PC-3 (cell line): ENCODE results near the gene KRT1. TPM values are rescaled to one million over a fixed set of nuclear protein-coding genes. Genes with fewer than 3 reads are reported as not detected.

Source experiments
- ATAC-seq: fragments of 200-7000 bp; cut with Tn5 transposase; 2 replicates; pipeline ENCODE4 v1.9.1; 2020; ENCODE audit warnings: mild to moderate bottlenecking, moderate library complexity
- BruUV-seq: library from RNA; stranded (reverse); fragments of 400-500 nt; replicated peaks from 2 replicates; lab custom pipeline; 2021; lab: Mats Ljungman, UMichigan
- CTCF ChIA-PET: fragments of 300-600 bp; sonication (Branson Sonifier 250); formaldehyde crosslinking; loops from one replicate; lab custom pipeline; 2022; ENCODE audit warnings: antibody characterized with exemption; lab: Charles Lee
- POLR2A ChIA-PET: fragments of 300-600 bp; sonication (Branson Sonifier 250); formaldehyde crosslinking; loops from one replicate; lab custom pipeline; 2022; ENCODE audit warnings: antibody characterized with exemption; ENCODE audit not compliant: unreplicated experiment; lab: Charles Lee
- DNase-seq: peaks from one replicate; pipeline ENCODE4 v3.0.0-alpha.2; 2015
- H2AFZ ChIP-seq: fragments of 300-600 bp; sonication (generic); 2 replicates; pipeline ENCODE4 v1.6.0; 2016; ENCODE audit warnings: antibody characterized with exemption, low read length
- H3F3A ChIP-seq: fragments of 300-600 bp; sonication (generic); one replicate; pipeline ENCODE4 v1.6.0; 2017; ENCODE audit warnings: antibody characterized with exemption, low read length, control low read depth, mild to moderate bottlenecking; ENCODE audit not compliant: unreplicated experiment
- H3K27ac ChIP-seq: fragments of 300-600 bp; sonication (generic); 2 replicates; pipeline ENCODE4 v1.5.1; 2016; ENCODE audit warnings: mild to moderate bottlenecking, low read length
- H3K27me3 ChIP-seq: fragments of 300-600 bp; sonication (generic); 2 replicates; pipeline ENCODE4 v1.6.1; 2016; ENCODE audit warnings: low read length, mixed read lengths
- H3K36me3 ChIP-seq: fragments of 300-600 bp; sonication (generic); 2 replicates; pipeline ENCODE4 v1.6.1; 2016; ENCODE audit warnings: low read depth, mixed run types, low read length, mixed read lengths
- H3K4me1 ChIP-seq: fragments of 300-600 bp; sonication (generic); 2 replicates; pipeline ENCODE4 v1.5.1; 2016; ENCODE audit warnings: low read length; ENCODE audit not compliant: insufficient read depth
- H3K4me2 ChIP-seq: fragments of 300-600 bp; sonication (generic); 2 replicates; pipeline ENCODE4 v1.6.0; 2016; ENCODE audit warnings: low read length
- H3K4me3 ChIP-seq: fragments of 300-600 bp; sonication (generic); 2 replicates; pipeline ENCODE4 v1.5.1; 2016; ENCODE audit warnings: mild to moderate bottlenecking, low read length, mixed read lengths
- H3K79me2 ChIP-seq: fragments of 300-600 bp; sonication (generic); 2 replicates; pipeline ENCODE4 v1.6.1; 2017; ENCODE audit warnings: low read length, mixed read lengths
- H3K9ac ChIP-seq: fragments of 300-600 bp; sonication (generic); 2 replicates; pipeline ENCODE4 v1.6.0; 2016; ENCODE audit warnings: mild to moderate bottlenecking, low read length
- H3K9me2 ChIP-seq: fragments of 300-600 bp; sonication (generic); replicated peaks from 2 replicates; pipeline ENCODE4 v1.6.1; 2016; ENCODE audit warnings: mixed run types, low read length, mixed read lengths
- H3K9me3 ChIP-seq: fragments of 300-600 bp; sonication (generic); 2 replicates; pipeline ENCODE4 v1.6.1; 2016; ENCODE audit warnings: low read length, mixed read lengths
- H4K20me1 ChIP-seq: fragments of 300-600 bp; sonication (generic); 2 replicates; pipeline ENCODE4 v1.6.1; 2016; ENCODE audit warnings: low read length, mixed read lengths
- CTCF ChIP-seq: fragments of 300-600 bp; sonication (generic); conservative IDR thresholded peaks from 2 replicates; pipeline ENCODE4 v1.5.1; 2017; ENCODE audit warnings: antibody characterized with exemption, low read depth, mild to moderate bottlenecking, low read length
- EZH2 ChIP-seq: fragments of 300-600 bp; sonication (generic); IDR thresholded peaks from one replicate; pipeline ENCODE4 v1.6.1; 2017; ENCODE audit warnings: antibody characterized with exemption, mild to moderate bottlenecking, low read length; ENCODE audit not compliant: unreplicated experiment
- EZH2phosphoT487 ChIP-seq: fragments of 300-600 bp; sonication (generic); IDR thresholded peaks from 2 replicates; pipeline ENCODE4 v1.6.1; 2018; ENCODE audit warnings: mild to moderate bottlenecking, antibody characterized with exemption, low read length, borderline replicate concordance
- intact Hi-C: fragments of 100-400 bp; cut with micrococcal nuclease; formaldehyde crosslinking; loops from 2 replicates; pipeline ENCODE4 v1.9.0; 2023
- total RNA-seq: library from RNA; depleted of rRNA; stranded (reverse); fragments of >200 nt; gene quantifications from 2 replicates; pipeline ENCODE4 v1.2.3, GENCODE V29; 2014

Gene KRT1
- total RNA-seq, 1 experiment from 2014 or later = not detected

GRCh38 chr12:52681526-52682380 is 1.5 kb upstream of the KRT1 start:
- H3K79me2 ChIP-seq = no peaks in the 10 kb centered on the region
- peaks cover 80% of the 10 kb centered on the region for H3K27me3 ChIP-seq
- no peaks in the 10 kb centered on the region for H3K9me2 ChIP-seq
- TF ChIP-seq EZH2 (no peak), CTCF (no peak), EZH2phosphoT487 (no peak)
- no TSS peak for BruUV-seq
- no peaks in the 10 kb centered on the region for H3K36me3 ChIP-seq
- H3K4me3 ChIP-seq = no peak overlapping the region
- H3K4me2 ChIP-seq = no peak overlapping the region
- no peak for ATAC-seq
- no peaks in the 10 kb centered on the region for H4K20me1 ChIP-seq
- no peak overlapping the region for H3K27ac ChIP-seq
- no peak for DNase-seq
- intact Hi-C loops = no loop called here
- CTCF ChIA-PET = no interaction called here
- H3K9ac ChIP-seq = no peak overlapping the region
- no peaks in the 10 kb centered on the region for H3K9me3 ChIP-seq
- POLR2A ChIA-PET = no interaction called here
- H3K4me1 ChIP-seq = no peaks in the 10 kb centered on the region
- no peak overlapping the region for H2AFZ ChIP-seq
- H3F3A ChIP-seq = no peaks in the 10 kb centered on the region

- Histone ChIP-seq H3K27me3 (peaks cover 81% of the 10 kb centered on the region), H4K20me1 (no peaks in the 10 kb centered on the region), H3K4me3 (no peak overlapping the region), H3K27ac (no peak overlapping the region), H3K4me2 (no peak overlapping the region), H3K36me3 (no peaks in the 10 kb centered on the region), H2AFZ (no peak overlapping the region), H3K9ac (no peak overlapping the region), H3K9me3 (no peaks in the 10 kb centered on the region), H3K4me1 (no peaks in the 10 kb centered on the region), H3K79me2 (no peaks in the 10 kb centered on the region), H3K9me2 (no peaks in the 10 kb centered on the region), H3F3A (no peaks in the 10 kb centered on the region)
- POLR2A ChIA-PET = no interaction called here
- no TSS peak for BruUV-seq
- DNase-seq (no peak), ATAC-seq (no peak)
- TF ChIP-seq EZH2 (no peak), CTCF (no peak), EZH2phosphoT487 (no peak)
- intact Hi-C loops = no loop called here
- CTCF ChIA-PET = no interaction called here
Measured at GRCh38 chr12:52679875-52680274, 332 bp downstream of the KRT1 start.

- intact Hi-C loops = no loop called here
- BruUV-seq = no TSS peak
- no peaks in the 10 kb centered on the region for H3F3A ChIP-seq
- H3K27ac ChIP-seq = no peak overlapping the region
- H3K27me3 ChIP-seq = peaks cover 75% of the 10 kb centered on the region
- no peak overlapping the region for H3K4me2 ChIP-seq
- no peak overlapping the region for H3K4me3 ChIP-seq
- no peak overlapping the region for H2AFZ ChIP-seq
- no peak overlapping the region for H3K9ac ChIP-seq
- DNase-seq (no peak), ATAC-seq (no peak)
- ChIA-PET POLR2A (no interaction called here), CTCF (no interaction called here)
- H3K9me2 ChIP-seq = no peaks in the 10 kb centered on the region
- TF ChIP-seq EZH2 = no peak
- TF ChIP-seq CTCF = no peak
- TF ChIP-seq EZH2phosphoT487 = no peak
- H4K20me1 ChIP-seq = no peaks in the 10 kb centered on the region
- H3K9me3 ChIP-seq = no peaks in the 10 kb centered on the region
- H3K4me1 ChIP-seq = no peaks in the 10 kb centered on the region
- H3K36me3 ChIP-seq = no peaks in the 10 kb centered on the region
- no peaks in the 10 kb centered on the region for H3K79me2 ChIP-seq
Measured at GRCh38 chr12:52677671-52678070, 2.5 kb downstream of the KRT1 start.
